ENCODE data around the gene CTBP2. TPM values are rescaled to one million over a fixed set of nuclear protein-coding genes. Genes with fewer than 3 reads are reported as not detected.

The CTBP2 gene
- total RNA-seq, 4 donors from 2014 or later, result 41.8 to 55.9 (median 47.1) TPM

- no peaks in the 10 kb centered on the region for H3K9me3 ChIP-seq
- TF ChIP-seq CTCF (IDR thresholded peaks at IDR 0.05) (no peak), POLR2A (IDR thresholded peaks at IDR 0.05) (no peak)
- 7 to 24% methylated on average over 8 of the region's 8 CpGs for WGBS, 2 donors
- no peak for DNase-seq
- H3K27me3 ChIP-seq, result no peaks in the 10 kb centered on the region
- H3K4me3 ChIP-seq, result peak overlapping the region in 2 of 4 donors; percentile 4 to 36
- peaks cover 53 to 76% (median 63%) of the 10 kb centered on the region in 3 donors for H3K4me1 ChIP-seq
- peak overlapping the region; percentile 77 to 90 (median 84) for H3K27ac ChIP-seq
- no peaks in the 10 kb centered on the region for H3K36me3 ChIP-seq
- intact Hi-C loops (cut with DNase I), result loop anchor here (10.0 kb wide), 1 partner anchor 90 kb away; no protein-coding TSS in a partner anchor
Measured at GRCh38 chr10:125064681-125065492, 95.5 kb downstream of the CTBP2 start.

DNA sequence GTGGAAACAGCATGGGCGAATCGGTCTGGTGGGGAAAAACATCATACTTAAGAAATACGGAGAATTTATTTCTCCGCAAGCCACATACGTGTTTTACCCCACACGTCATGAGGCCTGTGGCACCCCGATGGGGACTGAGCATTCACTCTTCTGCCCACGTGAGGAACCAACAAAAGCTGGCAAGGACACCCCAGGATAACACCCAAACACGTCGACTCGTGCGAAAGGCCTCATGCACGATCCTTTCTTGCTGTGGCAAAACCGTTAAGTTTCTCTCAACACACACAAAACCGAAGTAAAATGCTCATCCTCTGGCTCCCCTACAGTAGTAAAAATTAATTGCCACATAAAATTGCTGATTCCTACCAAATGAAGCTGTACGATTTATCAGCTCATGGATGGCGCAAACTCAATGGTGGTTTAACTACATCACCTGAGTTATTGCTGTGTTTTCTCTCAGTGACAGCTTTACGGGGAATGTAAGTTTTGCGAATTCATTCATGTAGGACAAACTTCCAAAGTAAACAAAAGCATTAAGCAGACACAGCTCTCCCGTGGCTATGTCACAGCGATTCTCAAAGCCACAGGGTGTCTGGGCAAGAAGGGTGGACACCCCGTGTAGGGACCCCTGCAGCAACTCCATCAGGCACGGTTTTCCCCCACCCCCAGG, 97.0 kb downstream of the CTBP2 start:
- Histone ChIP-seq H3K4me1 (peaks cover 53 to 89% (median 78%) of the 10 kb centered on the region in 3 donors), H3K4me3 (no peak overlapping the region), H3K9me3 (no peaks in the 10 kb centered on the region), H3K27ac (peak overlapping the region in 3 of 4 donors; percentile 50 to 92 (median 85)), H3K27me3 (no peaks in the 10 kb centered on the region), H3K36me3 (no peaks in the 10 kb centered on the region)
- WGBS, 2 donors, result 79 to 85% methylated on average over 17 to 21 of the region's 23 CpGs
- DNase-seq, result no peak
- intact Hi-C loops (cut with DNase I), result loop anchor here (10.0 kb wide), 1 partner anchor 91 kb away; no protein-coding TSS in a partner anchor
- TF ChIP-seq POLR2A (IDR thresholded peaks at IDR 0.05) (no peak), CTCF (IDR thresholded peaks at IDR 0.05) (no peak)

- Histone ChIP-seq H3K9me3 (no peaks in the 10 kb centered on the region), H3K27ac (peak overlapping the region in 3 of 4 donors; percentile 50 to 92 (median 85)), H3K36me3 (no peaks in the 10 kb centered on the region), H3K4me3 (no peak overlapping the region), H3K27me3 (no peaks in the 10 kb centered on the region), H3K4me1 (peaks cover 57 to 92% (median 83%) of the 10 kb centered on the region in 3 donors)
- no peak for DNase-seq
- WGBS, 2 donors, result 65 to 81% methylated on average over 8 to 9 of the region's 9 CpGs
- no peak for TF ChIP-seq CTCF (IDR thresholded peaks at IDR 0.05)
- TF ChIP-seq POLR2A (IDR thresholded peaks at IDR 0.05), result no peak
- intact Hi-C loops (cut with DNase I), result loop anchor here (10.0 kb wide), 1 partner anchor 92 kb away; no protein-coding TSS in a partner anchor
Measured at GRCh38 chr10:125062914-125063230, 97.5 kb downstream of the CTBP2 start.

GRCh38 chr10:125062227-125062913, 98.0 kb downstream of the CTBP2 start:
- no peak for DNase-seq
- WGBS, 2 donors, result 78 to 87% methylated on average over 18 of the region's 18 CpGs
- H3K4me1 ChIP-seq, result peaks cover 60 to 97% (median 87%) of the 10 kb centered on the region in 3 donors
- no peaks in the 10 kb centered on the region for H3K36me3 ChIP-seq
- no peak for TF ChIP-seq POLR2A (IDR thresholded peaks at IDR 0.05)
- TF ChIP-seq CTCF (IDR thresholded peaks at IDR 0.05), result no peak
- intact Hi-C loops (cut with DNase I), result loop anchor here (10.0 kb wide), 1 partner anchor 92 kb away; no protein-coding TSS in a partner anchor
- H3K27me3 ChIP-seq, result no peaks in the 10 kb centered on the region
- H3K9me3 ChIP-seq, result no peaks in the 10 kb centered on the region
- H3K4me3 ChIP-seq, result no peak overlapping the region
- H3K27ac ChIP-seq, result peak overlapping the region; percentile 62 to 92 (median 90)
